Measurements from ENCODE around the gene UPK3BL2.
"Not testable (repeated sequence)": the region's sequence is repeated elsewhere in the genome, so short reads cannot be mapped to it uniquely, and the experiment has no call there.

UPK3BL2 gene

GRCh38 chr7:102493220-102493935 is 50.1 kb downstream of the UPK3BL2 start:
- not testable (repeated sequence) for DNase-seq

GRCh38 chr7:102490529-102491075 is 52.9 kb downstream of the UPK3BL2 start:
- not testable (repeated sequence) for DNase-seq
